IPS DF 19.7 (cell line): ENCODE data around the gene MSMB.
"Not testable (repeated sequence)": the region's sequence is repeated elsewhere in the genome, so short reads cannot be mapped to it uniquely, and the experiment has no call there.

Experiments used
- DNase-seq: peaks from one replicate; pipeline ENCODE4 v3.0.0-alpha.2; 2013; ENCODE audit warnings: low read depth, low spot score

Gene MSMB

GRCh38 chr10:46006219-46006618 lies 39.9 kb downstream of the MSMB start:
- DNase-seq = no peak

GRCh38 chr10:46005383-46005782 lies 40.7 kb downstream of the MSMB start:
- no peak for DNase-seq

- no peak for DNase-seq
These were observed 41.1 kb downstream of the MSMB start for GRCh38 chr10:46004963-46005362.

GRCh38 chr10:46002916-46003693 lies 43.0 kb downstream of the MSMB start:
- no peak for DNase-seq

- DNase-seq = not testable (repeated sequence)
These were observed 43.8 kb downstream of the MSMB start for GRCh38 chr10:46002189-46002687.

GRCh38 chr10:46001187-46001756 lies 44.8 kb downstream of the MSMB start:
- no peak for DNase-seq

GRCh38 chr10:46000538-46000937 lies 45.5 kb downstream of the MSMB start:
- DNase-seq = no peak

- not testable (repeated sequence) for DNase-seq
These were observed 46.1 kb downstream of the MSMB start for GRCh38 chr10:45999955-46000354.

GRCh38 chr10:45997994-45998763 lies 47.9 kb downstream of the MSMB start:
- no peak for DNase-seq

GRCh38 chr10:45997557-45997956 lies 48.5 kb downstream of the MSMB start:
- DNase-seq = no peak

- not testable (repeated sequence) for DNase-seq
These were observed 60.5 kb downstream of the MSMB start for GRCh38 chr10:45985590-45985989.

- DNase-seq = not testable (repeated sequence)
These were observed 61.6 kb downstream of the MSMB start for GRCh38 chr10:45984473-45984872.

- DNase-seq = not testable (repeated sequence)
These were observed 62.4 kb downstream of the MSMB start for GRCh38 chr10:45983538-45984186.
